Muscle layer of duodenum (tissue), 2 donors: ENCODE measurements around the gene AP4B1.

Experiments
- H3K27ac ChIP-seq: one replicate; pipeline ENCODE4 v1.7.0; 2013; ENCODE audit warnings: mild to moderate bottlenecking, low read length
- H3K27me3 ChIP-seq: one replicate; pipeline ENCODE4 v1.7.0; 2013; ENCODE audit warnings: low read depth, mild to moderate bottlenecking, control low read depth, low read length
- H3K36me3 ChIP-seq, 2 donors: one replicate each; pipeline ENCODE4 v1.7.0; 2013; ENCODE audit warnings: low read length in 2 of 2, control low read depth in 1 of 2, mild to moderate bottlenecking in 1 of 2; ENCODE audit not compliant: insufficient read depth in 2 of 2, control insufficient read depth in 1 of 2
- H3K4me1 ChIP-seq, 2 donors: one replicate each; pipeline ENCODE4 v1.7.0; 2013; ENCODE audit warnings: low read length in 2 of 2, mild to moderate bottlenecking in 2 of 2, control low read depth in 1 of 2, moderate library complexity in 1 of 2; ENCODE audit not compliant: insufficient read depth in 2 of 2, control insufficient read depth in 1 of 2
- H3K4me3 ChIP-seq, 2 donors: one replicate each; pipeline ENCODE4 v1.7.0; 2013; ENCODE audit warnings: low read length in 2 of 2, low read depth in 1 of 2, mild to moderate bottlenecking in 1 of 2
- H3K9me3 ChIP-seq, 2 donors: one replicate each; pipeline ENCODE4 v1.7.0; 2013; ENCODE audit warnings: low read length in 2 of 2, control low read depth in 1 of 2, mild to moderate bottlenecking in 1 of 2; ENCODE audit not compliant: control insufficient read depth in 1 of 2
- donor health status: healthy.

Gene AP4B1

DNA sequence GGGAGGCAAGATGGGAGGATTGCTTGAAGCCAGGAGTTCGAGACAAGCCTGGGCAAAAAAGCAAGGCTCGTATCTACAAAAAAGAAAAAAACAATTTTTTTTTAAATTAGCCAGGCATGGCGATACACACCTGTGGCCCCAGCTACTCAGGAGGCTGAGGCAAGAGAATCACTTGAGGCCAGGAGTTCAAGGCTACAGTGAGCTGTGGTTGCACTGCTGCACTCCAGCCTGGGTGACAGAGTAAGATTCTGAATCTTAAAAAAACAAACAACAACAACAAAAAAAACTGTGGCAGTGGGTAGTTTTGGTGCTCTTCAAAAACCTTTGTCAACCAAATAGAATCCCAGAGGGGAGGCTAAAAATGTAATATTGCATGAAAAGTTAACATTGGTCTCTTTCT, 33.8 kb downstream of the AP4B1 start:
- H3K36me3 ChIP-seq = no peaks in the 10 kb centered on the region
- H3K27me3 ChIP-seq = no peaks in the 10 kb centered on the region
- no peak overlapping the region for H3K27ac ChIP-seq
- H3K4me1 ChIP-seq = no peaks in the 10 kb centered on the region
- no peaks in the 10 kb centered on the region for H3K9me3 ChIP-seq
- H3K4me3 ChIP-seq = no peak overlapping the region

DNA sequence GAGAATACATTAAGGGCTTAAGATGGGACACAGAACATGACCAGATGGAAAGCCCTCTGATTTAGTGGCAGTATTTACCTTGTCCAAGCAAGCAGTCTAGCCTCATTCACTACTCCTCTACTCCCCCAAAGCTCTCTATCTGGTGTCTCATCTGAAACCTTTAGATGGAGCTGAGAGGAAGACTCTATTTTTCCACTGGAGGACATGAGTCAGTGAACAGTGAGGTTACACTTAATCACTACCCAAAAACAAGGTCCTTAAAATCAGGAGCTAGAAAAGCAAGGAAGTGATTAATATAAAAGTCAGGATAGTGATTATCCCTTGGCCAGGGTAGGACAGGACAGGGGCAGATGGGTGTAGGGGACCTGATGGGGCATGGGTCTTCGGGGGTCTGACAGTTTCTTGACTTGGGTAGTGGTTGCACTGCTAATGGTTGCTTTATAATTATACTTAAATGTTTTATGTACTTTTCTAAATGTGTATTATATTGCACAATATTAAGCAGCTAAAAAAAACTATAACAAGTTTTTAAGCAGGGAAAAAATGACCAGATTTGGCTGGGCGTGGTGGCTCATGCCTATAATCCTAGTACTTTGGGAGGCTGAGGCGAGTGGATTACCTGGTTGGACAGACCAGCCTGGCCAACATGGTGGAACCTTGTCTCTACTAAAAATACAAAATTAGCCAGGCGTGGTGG, 36.1 kb downstream of the AP4B1 start:
- no peak overlapping the region for H3K4me3 ChIP-seq
- no peak overlapping the region for H3K27ac ChIP-seq
- no peaks in the 10 kb centered on the region for H3K27me3 ChIP-seq

DNA sequence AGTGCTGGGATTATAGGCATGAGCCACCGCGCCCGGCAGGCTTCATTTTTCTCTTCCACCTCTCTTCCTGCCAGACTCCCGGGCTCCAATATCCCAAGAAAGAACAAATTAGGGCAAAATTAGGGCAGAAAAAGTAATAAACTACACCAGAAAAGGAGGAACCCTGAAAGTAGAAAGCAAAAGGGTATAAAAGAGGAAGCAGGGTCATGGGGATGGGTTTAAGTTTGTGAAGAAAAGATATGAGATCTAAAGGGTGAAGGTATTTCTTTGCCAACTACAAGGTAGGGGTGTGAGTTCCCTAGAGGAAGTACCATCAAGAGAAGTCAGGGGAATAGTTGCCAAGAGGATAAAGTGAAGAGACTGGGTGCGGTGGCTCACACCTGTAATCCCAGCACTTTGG, 43.0 kb downstream of the AP4B1 start:
- Histone ChIP-seq H3K9me3 (no peaks in the 10 kb centered on the region), H3K4me3 (no peak overlapping the region), H3K27ac (no peak overlapping the region), H3K36me3 (no peaks in the 10 kb centered on the region), H3K27me3 (no peaks in the 10 kb centered on the region), H3K4me1 (peaks cover 3 to 4% of the 10 kb centered on the region in 2 donors)

More for the DNA sequence above, 36.1 kb downstream of the AP4B1 start:
- no peaks in the 10 kb centered on the region for H3K36me3 ChIP-seq
- no peaks in the 10 kb centered on the region for H3K9me3 ChIP-seq
- no peaks in the 10 kb centered on the region for H3K4me1 ChIP-seq

- Histone ChIP-seq H3K36me3 (no peaks in the 10 kb centered on the region), H3K27me3 (no peaks in the 10 kb centered on the region), H3K9me3 (no peaks in the 10 kb centered on the region), H3K27ac (no peak overlapping the region), H3K4me1 (peaks cover 3 to 4% of the 10 kb centered on the region in 2 donors), H3K4me3 (no peak overlapping the region)
These were observed 43.7 kb downstream of the AP4B1 start for GRCh38 chr1:113860891-113861290.

- Histone ChIP-seq H3K27me3 (no peaks in the 10 kb centered on the region), H3K27ac (no peak overlapping the region), H3K36me3 (no peaks in the 10 kb centered on the region), H3K9me3 (no peaks in the 10 kb centered on the region), H3K4me1 (peaks cover 3 to 4% of the 10 kb centered on the region in 2 donors), H3K4me3 (no peak overlapping the region)
These were observed 45.0 kb downstream of the AP4B1 start for GRCh38 chr1:113859478-113860175.

DNA sequence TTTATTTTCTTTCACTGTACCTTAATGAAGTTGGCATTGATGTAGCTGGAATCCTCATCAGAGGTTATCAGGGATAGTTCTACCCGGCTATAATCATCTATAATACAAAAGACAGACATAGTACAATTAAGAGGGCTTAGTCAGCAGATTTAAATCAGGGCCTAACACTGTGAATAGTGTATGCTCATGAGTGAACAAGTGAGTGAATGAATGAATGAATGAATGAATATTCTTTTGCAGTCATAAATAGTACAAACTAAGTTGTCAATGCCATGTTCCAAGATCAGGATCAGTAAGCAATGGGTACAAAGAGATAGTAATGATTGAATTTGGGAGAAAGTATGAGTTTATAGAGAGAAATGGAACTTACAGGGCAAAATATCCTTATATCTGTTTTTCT, 45.6 kb downstream of the AP4B1 start:
- Histone ChIP-seq H3K4me3 (no peak overlapping the region), H3K36me3 (no peaks in the 10 kb centered on the region), H3K27ac (no peak overlapping the region), H3K9me3 (no peaks in the 10 kb centered on the region), H3K4me1 (peaks cover 3 to 4% of the 10 kb centered on the region in 2 donors), H3K27me3 (no peaks in the 10 kb centered on the region)

DNA sequence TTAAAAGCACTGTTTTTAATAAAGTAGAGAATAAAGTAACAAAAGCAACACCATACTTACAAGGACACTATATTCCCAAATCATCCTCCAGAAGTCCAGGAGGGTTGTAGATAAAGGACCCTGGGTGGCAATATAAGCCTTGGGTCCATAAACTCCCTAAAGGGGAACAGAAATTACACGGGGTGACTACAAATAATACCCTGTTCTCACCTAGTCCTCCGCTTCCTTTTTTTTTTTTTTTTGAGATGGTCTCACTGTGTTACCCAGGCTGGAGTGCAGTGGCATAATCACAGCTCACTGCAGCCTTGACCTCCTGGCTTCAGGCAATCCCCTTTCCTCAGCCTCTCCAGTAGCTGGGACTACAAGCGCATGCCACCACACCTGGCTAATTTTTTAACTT, 46.2 kb downstream of the AP4B1 start:
- Histone ChIP-seq H3K4me1 (peaks cover 3 to 4% of the 10 kb centered on the region in 2 donors), H3K27me3 (no peaks in the 10 kb centered on the region), H3K36me3 (no peaks in the 10 kb centered on the region), H3K9me3 (no peaks in the 10 kb centered on the region), H3K4me3 (no peak overlapping the region), H3K27ac (no peak overlapping the region)

- Histone ChIP-seq H3K9me3 (no peaks in the 10 kb centered on the region), H3K4me3 (no peak overlapping the region), H3K4me1 (peaks cover 3 to 4% of the 10 kb centered on the region in 2 donors), H3K36me3 (no peaks in the 10 kb centered on the region), H3K27ac (no peak overlapping the region), H3K27me3 (no peaks in the 10 kb centered on the region)
These were observed 46.8 kb downstream of the AP4B1 start for GRCh38 chr1:113857776-113858175.

DNA sequence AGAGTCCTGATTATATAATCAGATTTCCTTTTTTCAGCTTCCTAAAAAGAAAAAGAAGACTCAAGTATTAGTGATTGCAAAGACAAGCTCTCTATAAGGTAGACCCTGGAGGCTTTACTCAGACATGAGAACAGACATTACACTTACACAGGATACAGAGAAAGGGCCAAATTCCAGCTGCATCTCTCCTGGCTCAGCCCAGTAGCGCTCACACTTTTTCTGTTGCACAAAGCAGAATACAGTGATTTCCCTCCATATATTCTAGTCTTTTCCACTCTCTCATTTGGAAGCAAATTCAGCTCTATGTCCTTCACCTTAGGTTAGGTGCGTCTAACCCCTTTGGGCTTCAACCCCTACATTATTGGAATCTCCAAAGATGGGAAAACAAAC, 48.2 kb downstream of the AP4B1 start:
- Histone ChIP-seq H3K4me1 (peaks cover 3 to 4% of the 10 kb centered on the region in 2 donors), H3K27ac (no peak overlapping the region), H3K4me3 (no peak overlapping the region), H3K36me3 (no peaks in the 10 kb centered on the region), H3K27me3 (no peaks in the 10 kb centered on the region), H3K9me3 (no peaks in the 10 kb centered on the region)

GRCh38 chr1:113855630-113856400, 48.8 kb downstream of the AP4B1 start:
- Histone ChIP-seq H3K4me3 (no peak overlapping the region), H3K4me1 (peaks cover 3 to 4% of the 10 kb centered on the region in 2 donors), H3K9me3 (no peaks in the 10 kb centered on the region), H3K27me3 (no peaks in the 10 kb centered on the region), H3K36me3 (no peaks in the 10 kb centered on the region), H3K27ac (no peak overlapping the region)

DNA sequence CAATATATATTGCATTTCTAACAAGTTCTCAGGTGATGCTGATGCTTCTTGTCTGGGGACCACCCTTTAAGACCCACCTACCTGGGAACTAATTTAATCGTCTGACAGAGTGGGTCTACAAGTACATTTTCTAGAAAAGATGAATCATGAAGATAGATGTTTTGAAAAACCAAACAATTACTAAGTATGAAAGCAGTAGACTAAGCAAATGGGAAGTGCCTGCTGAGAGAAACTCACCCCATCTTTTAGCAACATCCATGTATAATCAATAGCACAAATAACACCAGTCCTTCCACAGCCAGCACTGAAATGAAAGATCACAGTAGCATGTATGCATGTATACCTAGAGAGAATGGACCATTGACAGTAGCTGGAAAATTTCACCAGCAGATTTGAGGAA, 50.4 kb downstream of the AP4B1 start:
- no peaks in the 10 kb centered on the region for H3K27me3 ChIP-seq
- no peaks in the 10 kb centered on the region for H3K9me3 ChIP-seq
- H3K27ac ChIP-seq = no peak overlapping the region
- H3K4me1 ChIP-seq = no peaks in the 10 kb centered on the region
- no peak overlapping the region for H3K4me3 ChIP-seq
- H3K36me3 ChIP-seq = no peaks in the 10 kb centered on the region
